Liver (tissue), 3 donors: ENCODE data around the gene ZBED3.

ENCODE experiments used
- CTCF ChIP-seq: fragments of 150-350 bp; IDR thresholded peaks from 2 replicates; pipeline ENCODE4 v1.5.1; 2017; ENCODE audit warnings: improper control_type of control experiment, low read depth, low read length; ENCODE audit not compliant: missing input control
- GABPA ChIP-seq, 2 donors: IDR thresholded peaks in 1 of 2; conservative IDR thresholded peaks in 1 of 2; 2 replicates each; pipeline ENCODE4 v1.6.1; 2016; ENCODE audit warnings: antibody characterized with exemption in 2 of 2, mild to moderate bottlenecking in 1 of 2, moderate library complexity in 1 of 2
- JUND ChIP-seq, 2 donors: IDR thresholded peaks; 2 replicates each; pipeline ENCODE4 v1.6.1; 2016; ENCODE audit warnings: antibody characterized with exemption in 2 of 2
- NR2F2 ChIP-seq: IDR thresholded peaks from 2 replicates; pipeline ENCODE4 v1.6.1; 2016; ENCODE audit warnings: antibody characterized with exemption
- RAD21 ChIP-seq, 2 donors: IDR thresholded peaks; 2 replicates each; pipeline ENCODE4 v1.6.1; 2016; ENCODE audit warnings: antibody characterized with exemption in 2 of 2, mild to moderate bottlenecking in 2 of 2
- REST ChIP-seq: IDR thresholded peaks from 2 replicates; pipeline ENCODE4 v1.6.1; 2016; ENCODE audit warnings: antibody characterized with exemption, mild to moderate bottlenecking
- RXRA ChIP-seq, 2 donors: IDR thresholded peaks; 2 replicates each; pipeline ENCODE4 v1.6.1; 2017 to 2018; ENCODE audit warnings: antibody characterized with exemption in 2 of 2, mild to moderate bottlenecking in 1 of 2
- SP1 ChIP-seq: IDR thresholded peaks from 2 replicates; pipeline ENCODE4 v1.6.1; 2018; ENCODE audit warnings: antibody characterized with exemption, mild to moderate bottlenecking
- TAF1 ChIP-seq: conservative IDR thresholded peaks from 2 replicates; pipeline ENCODE4 v1.6.1; 2016; ENCODE audit warnings: antibody characterized with exemption, mild to moderate bottlenecking
- YY1 ChIP-seq: IDR thresholded peaks from 2 replicates; pipeline ENCODE4 v1.6.1; 2016; ENCODE audit warnings: antibody characterized with exemption, mild to moderate bottlenecking
- ZBTB33 ChIP-seq: IDR thresholded peaks from 2 replicates; pipeline ENCODE4 v1.6.1; 2016; ENCODE audit warnings: antibody characterized with exemption
- donor health status: healthy.
- donor health status: healthy.

- TF ChIP-seq JUND (IDR thresholded peaks at IDR 0.05) (no peak), SP1 (no peak), RAD21 (IDR thresholded peaks at IDR 0.05) (no peak), CTCF (no peak), RXRA (IDR thresholded peaks at IDR 0.05) (no peak), TAF1 (no peak), ZBTB33 (no peak), REST (no peak), NR2F2 (no peak), GABPA (IDR thresholded peaks at IDR 0.05 in 1 of 2, conservative IDR thresholded peaks at IDR 0.05 in 1 of 2) (no peak), YY1 (no peak)
These were observed 21.8 kb downstream of the ZBED3 start for GRCh38 chr5:77065256-77065655.
